Measurements from ENCODE around the gene HORMAD2.

Gene HORMAD2

GRCh38 chr22:30158744-30159500 lies 78.7 kb downstream of the HORMAD2 start:
- H3K4me3 ChIP-seq (ENCODE audit: low read depth, low read length), result no peak overlapping the region
- no peak for TF ChIP-seq CTCF (conservative IDR thresholded peaks at IDR 0.05; ENCODE audit: low read depth, low read length)
- peak; percentile 21 for DNase-seq (ENCODE audit: low read depth)

- no peak for TF ChIP-seq CTCF (conservative IDR thresholded peaks at IDR 0.05; ENCODE audit: low read depth, low read length)
- H3K4me3 ChIP-seq (ENCODE audit: low read depth, low read length), result no peak overlapping the region
- peak; percentile 91 for DNase-seq (ENCODE audit: low read depth)
Measured at GRCh38 chr22:30159561-30160353, 79.5 kb downstream of the HORMAD2 start.

- H3K4me3 ChIP-seq (ENCODE audit: low read depth, low read length), result no peak overlapping the region
- DNase-seq (ENCODE audit: low read depth), result no peak
Measured at GRCh38 chr22:30161051-30161469, 80.8 kb downstream of the HORMAD2 start.

GRCh38 chr22:30167296-30167695 lies 87.0 kb downstream of the HORMAD2 start:
- H3K4me3 ChIP-seq (ENCODE audit: low read depth, low read length), result no peak overlapping the region
- no peak for TF ChIP-seq CTCF (conservative IDR thresholded peaks at IDR 0.05; ENCODE audit: low read depth, low read length)
- no peak for DNase-seq (ENCODE audit: low read depth)

More at GRCh38 chr22:30161051-30161469, 80.8 kb downstream of the HORMAD2 start:
- TF ChIP-seq CTCF (conservative IDR thresholded peaks at IDR 0.05; ENCODE audit: low read depth, low read length), result no peak

GRCh38 chr22:30167734-30168133 lies 87.5 kb downstream of the HORMAD2 start:
- no peak for TF ChIP-seq CTCF (conservative IDR thresholded peaks at IDR 0.05; ENCODE audit: low read depth, low read length)
- DNase-seq (ENCODE audit: low read depth), result no peak
- H3K4me3 ChIP-seq (ENCODE audit: low read depth, low read length), result no peak overlapping the region

GRCh38 chr22:30169002-30169401 lies 88.7 kb downstream of the HORMAD2 start:
- TF ChIP-seq CTCF (conservative IDR thresholded peaks at IDR 0.05; ENCODE audit: low read depth, low read length), result no peak
- H3K4me3 ChIP-seq (ENCODE audit: low read depth, low read length), result no peak overlapping the region
- no peak for DNase-seq (ENCODE audit: low read depth)
